Measurements from ENCODE around the gene CYP3A5.

GRCh38 chr7:99669782-99670181 is 10.0 kb downstream of the CYP3A5 start:
- TF ChIP-seq, protein P1, sequence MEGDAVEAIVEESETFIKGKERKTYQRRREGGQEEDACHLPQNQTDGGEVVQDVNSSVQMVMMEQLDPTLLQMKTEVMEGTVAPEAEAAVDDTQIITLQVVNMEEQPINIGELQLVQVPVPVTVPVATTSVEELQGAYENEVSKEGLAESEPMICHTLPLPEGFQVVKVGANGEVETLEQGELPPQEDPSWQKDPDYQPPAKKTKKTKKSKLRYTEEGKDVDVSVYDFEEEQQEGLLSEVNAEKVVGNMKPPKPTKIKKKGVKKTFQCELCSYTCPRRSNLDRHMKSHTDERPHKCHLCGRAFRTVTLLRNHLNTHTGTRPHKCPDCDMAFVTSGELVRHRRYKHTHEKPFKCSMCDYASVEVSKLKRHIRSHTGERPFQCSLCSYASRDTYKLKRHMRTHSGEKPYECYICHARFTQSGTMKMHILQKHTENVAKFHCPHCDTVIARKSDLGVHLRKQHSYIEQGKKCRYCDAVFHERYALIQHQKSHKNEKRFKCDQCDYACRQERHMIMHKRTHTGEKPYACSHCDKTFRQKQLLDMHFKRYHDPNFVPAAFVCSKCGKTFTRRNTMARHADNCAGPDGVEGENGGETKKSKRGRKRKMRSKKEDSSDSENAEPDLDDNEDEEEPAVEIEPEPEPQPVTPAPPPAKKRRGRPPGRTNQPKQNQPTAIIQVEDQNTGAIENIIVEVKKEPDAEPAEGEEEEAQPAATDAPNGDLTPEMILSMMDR (optimal IDR thresholded peaks at IDR 0.05 in 1 of 3, IDR thresholded peaks at IDR 0.05 in 1 of 3, conservative IDR thresholded peaks at IDR 0.05 in 1 of 3; ENCODE audit: extremely low read depth in 1 of 3, insufficient read depth in 2 of 3, low read length in 3 of 3): no peak
- no peak for TF ChIP-seq EZH2 (IDR thresholded peaks at IDR 0.05; ENCODE audit: low read length)

All from keratinocyte (primary cell).